D341Med (cell line): ENCODE data around the gene CLNK.

Source experiments
- DNase-seq: peaks from one replicate; pipeline ENCODE4 v3.0.0; 2012; ENCODE audit warnings: low spot score

The CLNK gene

GRCh38 chr4:10684631-10685030, at the start of gene CLNK:
Gene CLNK (minus strand): TSS chr4:10684768. CDS start chr4:10667869, 16,899 bp downstream.
- DNase-seq = no peak

GRCh38 chr4:10733481-10734062, 49.0 kb upstream of the CLNK start:
- DNase-seq = no peak

GRCh38 chr4:10732914-10733415, 48.4 kb upstream of the CLNK start:
- DNase-seq = no peak

- no peak for DNase-seq
Measured at GRCh38 chr4:10732235-10732913, 47.8 kb upstream of the CLNK start.

GRCh38 chr4:10731690-10732089, 47.1 kb upstream of the CLNK start:
- DNase-seq = no peak

GRCh38 chr4:10731162-10731561, 46.6 kb upstream of the CLNK start:
- no peak for DNase-seq

GRCh38 chr4:10730590-10730989, 46.0 kb upstream of the CLNK start:
- DNase-seq = no peak

GRCh38 chr4:10730019-10730418, 45.5 kb upstream of the CLNK start:
- DNase-seq = no peak

- no peak for DNase-seq
Measured at GRCh38 chr4:10729366-10729765, 44.8 kb upstream of the CLNK start.

GRCh38 chr4:10728016-10728415, 43.4 kb upstream of the CLNK start:
- no peak for DNase-seq

GRCh38 chr4:10727140-10727880, 42.7 kb upstream of the CLNK start:
- DNase-seq = no peak

- no peak for DNase-seq
Measured at GRCh38 chr4:10722957-10723356, 38.4 kb upstream of the CLNK start.

GRCh38 chr4:10721616-10722015, 37.0 kb upstream of the CLNK start:
- no peak for DNase-seq

GRCh38 chr4:10716163-10716562, 31.6 kb upstream of the CLNK start:
- DNase-seq = no peak

- DNase-seq = no peak
Measured at GRCh38 chr4:10715696-10716095, 31.1 kb upstream of the CLNK start.

GRCh38 chr4:10715135-10715534, 30.6 kb upstream of the CLNK start:
- DNase-seq = no peak

GRCh38 chr4:10713591-10713990, 29.0 kb upstream of the CLNK start:
- no peak for DNase-seq

GRCh38 chr4:10706236-10706635, 21.7 kb upstream of the CLNK start:
- DNase-seq = no peak

GRCh38 chr4:10704430-10704810, 19.9 kb upstream of the CLNK start:
- DNase-seq = no peak

- DNase-seq = no peak
Measured at GRCh38 chr4:10703766-10704429, 19.3 kb upstream of the CLNK start.

- DNase-seq = no peak
Measured at GRCh38 chr4:10703156-10703555, 18.6 kb upstream of the CLNK start.

- no peak for DNase-seq
Measured at GRCh38 chr4:10701702-10702460, 17.3 kb upstream of the CLNK start.
